Osteoblast (primary cell): ENCODE results near the gene YBX2. TPM values are rescaled to one million over a fixed set of nuclear protein-coding genes. Genes with fewer than 3 reads are reported as not detected.
A peak's percentile ranks its signal among the peaks of the same experiment; 100 is the strongest.
"Not testable (repeated sequence)": the region's sequence is repeated elsewhere in the genome, so short reads cannot be mapped to it uniquely, and the experiment has no call there.

ENCODE experiments used
- DNase-seq: peaks from one replicate; pipeline ENCODE4 v3.0.0; 2011; ENCODE audit warnings: low spot score, mixed read lengths; ENCODE audit not compliant: insufficient read length; ENCODE audit errors: missing footprints
- H2AFZ ChIP-seq: 2 replicates; pipeline ENCODE4 v1.6.0; 2011; ENCODE audit warnings: mild to moderate bottlenecking, low read length
- H3K27ac ChIP-seq: 2 replicates; pipeline ENCODE4 v1.5.1; 2011; ENCODE audit warnings: mild to moderate bottlenecking, low read depth, low read length, moderate library complexity
- H3K27me3 ChIP-seq: 2 replicates; pipeline ENCODE4 v1.6.0; 2012; ENCODE audit warnings: mild to moderate bottlenecking, control low read depth, inconsistent platforms, low read length, moderate library complexity; ENCODE audit not compliant: insufficient read depth
- H3K36me3 ChIP-seq: 2 replicates; pipeline ENCODE4 v1.5.1; 2011; ENCODE audit warnings: mild to moderate bottlenecking, low read length, control low read depth, moderate library complexity; ENCODE audit not compliant: insufficient read depth
- H3K4me1 ChIP-seq: 2 replicates; pipeline ENCODE4 v1.5.1; 2011; ENCODE audit warnings: mild to moderate bottlenecking, low read length, control low read depth, moderate library complexity; ENCODE audit not compliant: insufficient read depth
- H3K4me2 ChIP-seq: 2 replicates; pipeline ENCODE4 v1.6.0; 2011; ENCODE audit warnings: mild to moderate bottlenecking, low read length; ENCODE audit not compliant: insufficient read depth
- H3K4me3 ChIP-seq: fragments of 200-600 bp; sonication (generic); 3 replicates; pipeline ENCODE4 v1.5.1; 2012; ENCODE audit warnings: mild to moderate bottlenecking, low read length, inconsistent platforms; ENCODE audit not compliant: insufficient read depth
- H3K79me2 ChIP-seq: 2 replicates; pipeline ENCODE4 v1.6.0; 2012; ENCODE audit warnings: mild to moderate bottlenecking, low read length, control low read depth, inconsistent platforms; ENCODE audit not compliant: insufficient read depth
- H3K9me3 ChIP-seq: 2 replicates; pipeline ENCODE4 v1.5.1; 2011; ENCODE audit warnings: low read depth, low read length, control low read depth
- H4K20me1 ChIP-seq: 2 replicates; pipeline ENCODE4 v1.6.0; 2012; ENCODE audit warnings: mild to moderate bottlenecking, low read length, control low read depth; ENCODE audit not compliant: insufficient read depth
- CTCF ChIP-seq: IDR thresholded peaks from 2 replicates; pipeline ENCODE4 v1.5.1; 2011; ENCODE audit warnings: mild to moderate bottlenecking, low read depth, low read length, moderate library complexity; ENCODE audit errors: extremely low read depth
- total RNA-seq: library from RNA; depleted of rRNA; stranded (reverse); fragments of >200 nt; gene quantifications from 2 replicates; pipeline ENCODE4 v1.2.3, GENCODE V29; 2012

Gene YBX2
- total RNA-seq, 1 donor, result not detected

GRCh38 chr17:7249830-7250229, 44.6 kb downstream of the YBX2 start:
- Histone ChIP-seq H3K36me3 (peaks cover 27% of the 10 kb centered on the region), H3K4me2 (peak overlapping the region; percentile 94), H2AFZ (no peak overlapping the region), H3K27me3 (no peaks in the 10 kb centered on the region), H4K20me1 (peaks cover 3% of the 10 kb centered on the region), H3K4me1 (peaks cover 17% of the 10 kb centered on the region), H3K79me2 (peaks cover 73% of the 10 kb centered on the region), H3K27ac (peak overlapping the region; percentile 47), H3K4me3 (peak overlapping the region; percentile 78), H3K9me3 (no peaks in the 10 kb centered on the region)
- no peak for TF ChIP-seq CTCF
- DNase-seq, result no peak

GRCh38 chr17:7249214-7249613, 45.2 kb downstream of the YBX2 start:
- Histone ChIP-seq H3K4me1 (peaks cover 17% of the 10 kb centered on the region), H3K27ac (peak overlapping the region; percentile 39), H3K4me3 (peak overlapping the region; percentile 0), H4K20me1 (peaks cover 3% of the 10 kb centered on the region), H2AFZ (no peak overlapping the region), H3K79me2 (peaks cover 74% of the 10 kb centered on the region), H3K9me3 (no peaks in the 10 kb centered on the region), H3K27me3 (no peaks in the 10 kb centered on the region), H3K4me2 (no peak overlapping the region), H3K36me3 (peaks cover 27% of the 10 kb centered on the region)
- no peak for DNase-seq
- no peak for TF ChIP-seq CTCF

GRCh38 chr17:7248796-7249195, 45.6 kb downstream of the YBX2 start:
- no peaks in the 10 kb centered on the region for H3K27me3 ChIP-seq
- H3K4me1 ChIP-seq, result peaks cover 17% of the 10 kb centered on the region
- no peak overlapping the region for H2AFZ ChIP-seq
- H4K20me1 ChIP-seq, result peaks cover 3% of the 10 kb centered on the region
- peaks cover 76% of the 10 kb centered on the region for H3K79me2 ChIP-seq
- no peaks in the 10 kb centered on the region for H3K9me3 ChIP-seq
- peaks cover 29% of the 10 kb centered on the region for H3K36me3 ChIP-seq
- H3K4me2 ChIP-seq, result no peak overlapping the region
- no peak for DNase-seq
- peak overlapping the region; percentile 39 for H3K27ac ChIP-seq
- no peak overlapping the region for H3K4me3 ChIP-seq
- TF ChIP-seq CTCF, result no peak

GRCh38 chr17:7246779-7247178, 47.7 kb downstream of the YBX2 start:
- Histone ChIP-seq H3K27ac (no peak overlapping the region), H3K4me1 (peaks cover 16% of the 10 kb centered on the region), H4K20me1 (peaks cover 3% of the 10 kb centered on the region), H3K27me3 (no peaks in the 10 kb centered on the region), H3K4me2 (no peak overlapping the region), H3K79me2 (peaks cover 75% of the 10 kb centered on the region), H2AFZ (no peak overlapping the region), H3K36me3 (peaks cover 31% of the 10 kb centered on the region), H3K9me3 (no peaks in the 10 kb centered on the region), H3K4me3 (no peak overlapping the region)
- no peak for TF ChIP-seq CTCF
- no peak for DNase-seq

GRCh38 chr17:7243838-7244237, 50.6 kb downstream of the YBX2 start:
- not testable (repeated sequence) for DNase-seq, H3K27me3 ChIP-seq, H2AFZ ChIP-seq, H3K27ac ChIP-seq, H3K4me3 ChIP-seq, H3K9me3 ChIP-seq
- H3K4me1 ChIP-seq, result peaks cover 26% of the 10 kb centered on the region
- H3K36me3 ChIP-seq, result peaks cover 46% of the 10 kb centered on the region
- H4K20me1 ChIP-seq, result peaks cover 14% of the 10 kb centered on the region
- H3K79me2 ChIP-seq, result peaks cover 75% of the 10 kb centered on the region
- peak overlapping the region; percentile 98 for H3K4me2 ChIP-seq
